Naive thymus-derived CD4-positive, alpha-beta T cell (primary cell): Measurements from ENCODE around the gene RHBDD1. TPM values are rescaled to one million over a fixed set of nuclear protein-coding genes. Genes with fewer than 3 reads are reported as not detected.
A peak's percentile ranks its signal among the peaks of the same experiment; 100 is the strongest.

Source experiments
- ATAC-seq: fragments of 150-1000 bp; cut with Tn5 transposase; 2 replicates; pipeline ENCODE4 v1.10.0; 2021; ENCODE audit warnings: mild to moderate bottlenecking, moderate library complexity
- CTCF ChIA-PET: fragments of 350-600 bp; sonication (Branson Sonifier 250); formaldehyde crosslinking; loops from one replicate; lab custom pipeline; 2021; ENCODE audit warnings: antibody characterized with exemption; lab: Charles Lee
- POLR2A ChIA-PET: fragments of 350-600 bp; sonication (Branson Sonifier 250); formaldehyde crosslinking; loops from one replicate; lab custom pipeline; 2021; ENCODE audit warnings: antibody characterized with exemption, inconsistent platforms; lab: Charles Lee
- DNase-seq, 9 donors: peaks; one replicate each; pipeline versions ENCODE4 v3.0.0 to v3.0.0-alpha.2; 2020 to 2022; ENCODE audit warnings: mixed read lengths in 1 of 9
- H3K27ac ChIP-seq: one replicate; pipeline ENCODE4 v1.7.0; 2013; ENCODE audit warnings: mild to moderate bottlenecking, low read depth, low read length, moderate library complexity
- H3K27me3 ChIP-seq, 2 donors: one replicate each; pipeline ENCODE4 v1.7.0; 2013; ENCODE audit warnings: low read length in 2 of 2, mild to moderate bottlenecking in 2 of 2, moderate library complexity in 2 of 2; ENCODE audit not compliant: control insufficient read depth in 2 of 2, insufficient read depth in 2 of 2
- H3K36me3 ChIP-seq, 3 experiments: 1 replicate in 2 of 3; 2 replicates in 1 of 3; pipeline ENCODE4 v1.7.0; 2013; ENCODE audit warnings: low read length in 3 of 3, mild to moderate bottlenecking in 3 of 3, moderate library complexity in 1 of 3; ENCODE audit not compliant: insufficient read depth in 3 of 3, control insufficient read depth in 2 of 3
- H3K4me1 ChIP-seq, 2 donors: one replicate each; pipeline ENCODE4 v1.7.0; 2013; ENCODE audit warnings: low read length in 2 of 2, mild to moderate bottlenecking in 2 of 2, moderate library complexity in 1 of 2; ENCODE audit not compliant: control insufficient read depth in 2 of 2, insufficient read depth in 2 of 2
- H3K4me3 ChIP-seq: 2 replicates; pipeline ENCODE4 v1.7.0; 2013; ENCODE audit warnings: mild to moderate bottlenecking, low read length
- H3K9me3 ChIP-seq, 3 experiments: 1 replicate in 2 of 3; 2 replicates in 1 of 3; pipeline ENCODE4 v1.7.0; 2013; ENCODE audit warnings: low read length in 3 of 3; ENCODE audit not compliant: control insufficient read depth in 2 of 3
- H3K27ac Mint-ChIP-seq, 9 donors: one replicate each; pipeline ENCODE4 v1.8.0; 2020 to 2022; ENCODE audit warnings: mixed read lengths in 9 of 9, mild to moderate bottlenecking in 8 of 9, moderate library complexity in 5 of 9, inconsistent platforms in 2 of 9
- H3K27me3 Mint-ChIP-seq, 5 donors: one replicate each; pipeline ENCODE4 v1.8.0; 2021 to 2022; ENCODE audit warnings: mixed read lengths in 5 of 5, mild to moderate bottlenecking in 1 of 5
- H3K36me3 Mint-ChIP-seq, 5 donors: one replicate each; pipeline ENCODE4 v1.8.0; 2020 to 2022; ENCODE audit warnings: mixed read lengths in 5 of 5, mild to moderate bottlenecking in 3 of 5, inconsistent platforms in 1 of 5
- H3K4me1 Mint-ChIP-seq, 7 donors: one replicate each; pipeline ENCODE4 v1.8.0; 2020 to 2022; ENCODE audit warnings: mixed read lengths in 7 of 7, mild to moderate bottlenecking in 3 of 7, inconsistent platforms in 1 of 7
- H3K4me3 Mint-ChIP-seq, 10 donors: one replicate each; pipeline ENCODE4 v1.8.0; 2020 to 2022; ENCODE audit warnings: mild to moderate bottlenecking in 10 of 10, mixed read lengths in 10 of 10, moderate library complexity in 6 of 10, inconsistent platforms in 2 of 10
- H3K9me3 Mint-ChIP-seq, 11 donors: one replicate each; pipeline ENCODE4 v1.8.0; 2020 to 2022; ENCODE audit warnings: mixed read lengths in 11 of 11, mild to moderate bottlenecking in 4 of 11, inconsistent platforms in 1 of 11, moderate library complexity in 1 of 11
- intact Hi-C, 2 donors: fragments of 100-400 bp; cut with micrococcal nuclease; formaldehyde crosslinking; loops; one replicate each; pipeline ENCODE4 v1.15.1; 2023
- polyA plus RNA-seq, 2 donors: library from polyadenylated mRNA; unstranded; fragments of 300-500 nt; fragmentation: Illumina TruSeq; gene quantifications; one replicate each; pipeline ENCODE4 v1.2.3, GENCODE V29; 2021
- total RNA-seq, 6 experiments: library from RNA in 5 of 6; stranded (reverse) in 5 of 6; gene quantifications; 1 replicate in 5 of 6; 2 replicates in 1 of 6; pipeline ENCODE4 v1.2.3 and lab custom pipeline; 2021 to 2026

Gene RHBDD1
- total and polyA plus RNA-seq, 7 experiments from 2014 or later, result 21.2 to 70.8 (median 48.3) TPM

GRCh38 chr2:227029426-227030105, 193.7 kb downstream of the RHBDD1 start:
- ChIA-PET POLR2A (no interaction called here), CTCF (no interaction called here)
- Histone ChIP-seq H3K27ac (no peak overlapping the region), H3K4me3 (no peak overlapping the region), H3K36me3 (no peaks in the 10 kb centered on the region), H3K4me1 (no peaks in the 10 kb centered on the region), H3K9me3 (no peaks in the 10 kb centered on the region), H3K27me3 (no peaks in the 10 kb centered on the region)
- Mint-ChIP-seq H3K4me1 (no peaks in the 10 kb centered on the region), H3K9me3 (no peaks in the 10 kb centered on the region), H3K27me3 (peaks cover 3 to 19% (median 16%) of the 10 kb centered on the region in 5 donors), H3K27ac (no peak overlapping the region), H3K36me3 (no peaks in the 10 kb centered on the region), H3K4me3 (no peak overlapping the region)
- DNase-seq (no peak), ATAC-seq (no peak)
- intact Hi-C loops, result no loop called here

GRCh38 chr2:227030789-227031188, 194.9 kb downstream of the RHBDD1 start:
- no peak overlapping the region for H3K27ac Mint-ChIP-seq
- DNase-seq, result no peak
- intact Hi-C loops, result no loop called here
- H3K4me1 Mint-ChIP-seq, result no peaks in the 10 kb centered on the region
- Histone ChIP-seq H3K27ac (no peak overlapping the region), H3K36me3 (no peaks in the 10 kb centered on the region), H3K27me3 (no peaks in the 10 kb centered on the region), H3K4me1 (no peaks in the 10 kb centered on the region), H3K9me3 (no peaks in the 10 kb centered on the region), H3K4me3 (no peak overlapping the region)
- no peaks in the 10 kb centered on the region for H3K9me3 Mint-ChIP-seq
- no peak for ATAC-seq
- POLR2A ChIA-PET, result no interaction called here
- no peaks in the 10 kb centered on the region for H3K36me3 Mint-ChIP-seq
- CTCF ChIA-PET, result no interaction called here
- H3K27me3 Mint-ChIP-seq, result peaks cover 0 to 23% (median 20%) of the 10 kb centered on the region in 5 donors
- H3K4me3 Mint-ChIP-seq, result no peak overlapping the region

GRCh38 chr2:227031379-227031778, 195.5 kb downstream of the RHBDD1 start:
- CTCF ChIA-PET, result interaction anchor here (0.6 kb wide), 1 partner anchor 8 kb away, joined by 4 read pairs; no protein-coding TSS in a partner anchor
- H3K36me3 Mint-ChIP-seq, result no peaks in the 10 kb centered on the region
- ATAC-seq, result no peak
- no peaks in the 10 kb centered on the region for H3K4me1 ChIP-seq
- H3K27me3 Mint-ChIP-seq, result peaks cover 0 to 29% (median 25%) of the 10 kb centered on the region in 5 donors
- no peak overlapping the region for H3K4me3 Mint-ChIP-seq
- H3K27ac ChIP-seq, result no peak overlapping the region
- no peaks in the 10 kb centered on the region for H3K9me3 ChIP-seq
- no peak for DNase-seq
- no peak overlapping the region for H3K4me3 ChIP-seq
- POLR2A ChIA-PET, result no interaction called here
- intact Hi-C loops, result no loop called here
- no peaks in the 10 kb centered on the region for H3K9me3 Mint-ChIP-seq
- no peaks in the 10 kb centered on the region for H3K4me1 Mint-ChIP-seq
- H3K27me3 ChIP-seq, result no peaks in the 10 kb centered on the region
- no peak overlapping the region for H3K27ac Mint-ChIP-seq
- no peaks in the 10 kb centered on the region for H3K36me3 ChIP-seq

GRCh38 chr2:227033471-227034148, 197.8 kb downstream of the RHBDD1 start:
- Mint-ChIP-seq H3K9me3 (peaks cover 0 to 2% (median 0%) of the 10 kb centered on the region in 11 donors), H3K36me3 (no peaks in the 10 kb centered on the region), H3K27me3 (peaks cover 10 to 28% (median 23%) of the 10 kb centered on the region in 5 donors), H3K4me1 (no peaks in the 10 kb centered on the region), H3K4me3 (no peak overlapping the region), H3K27ac (no peak overlapping the region)
- ChIA-PET CTCF (no interaction called here), POLR2A (no interaction called here)
- DNase-seq (peak in 2 of 9 donors; percentile 1 to 24), ATAC-seq (no peak)
- H3K4me1 ChIP-seq, result no peaks in the 10 kb centered on the region
- intact Hi-C loops, result no loop called here
- no peak overlapping the region for H3K27ac ChIP-seq
- no peaks in the 10 kb centered on the region for H3K36me3 ChIP-seq
- no peak overlapping the region for H3K4me3 ChIP-seq
- no peaks in the 10 kb centered on the region for H3K9me3 ChIP-seq
- H3K27me3 ChIP-seq, result no peaks in the 10 kb centered on the region

- H3K4me3 ChIP-seq, result no peak overlapping the region
- Mint-ChIP-seq H3K4me1 (no peaks in the 10 kb centered on the region), H3K9me3 (peaks cover 0 to 2% (median 0%) of the 10 kb centered on the region in 11 donors), H3K4me3 (no peak overlapping the region), H3K27ac (no peak overlapping the region), H3K27me3 (peaks cover 12 to 40% (median 25%) of the 10 kb centered on the region in 5 donors), H3K36me3 (no peaks in the 10 kb centered on the region)
- no peaks in the 10 kb centered on the region for H3K36me3 ChIP-seq
- no peaks in the 10 kb centered on the region for H3K9me3 ChIP-seq
- DNase-seq (no peak), ATAC-seq (no peak)
- intact Hi-C loops, result no loop called here
- no peak overlapping the region for H3K27ac ChIP-seq
- ChIA-PET CTCF (no interaction called here), POLR2A (no interaction called here)
- no peaks in the 10 kb centered on the region for H3K4me1 ChIP-seq
- no peaks in the 10 kb centered on the region for H3K27me3 ChIP-seq
These were observed 200.0 kb downstream of the RHBDD1 start for GRCh38 chr2:227035711-227036367.

GRCh38 chr2:227036527-227036926, 200.7 kb downstream of the RHBDD1 start:
- intact Hi-C loops, result no loop called here
- Mint-ChIP-seq H3K4me3 (no peak overlapping the region), H3K36me3 (no peaks in the 10 kb centered on the region), H3K27me3 (peaks cover 12 to 40% (median 29%) of the 10 kb centered on the region in 5 donors), H3K27ac (no peak overlapping the region), H3K4me1 (no peaks in the 10 kb centered on the region), H3K9me3 (peaks cover 0 to 3% (median 0%) of the 10 kb centered on the region in 11 donors)
- ATAC-seq (no peak), DNase-seq (no peak)
- CTCF ChIA-PET, result no interaction called here
- Histone ChIP-seq H3K27me3 (no peaks in the 10 kb centered on the region), H3K4me1 (no peaks in the 10 kb centered on the region), H3K4me3 (no peak overlapping the region), H3K36me3 (no peaks in the 10 kb centered on the region), H3K27ac (no peak overlapping the region), H3K9me3 (no peaks in the 10 kb centered on the region)
- POLR2A ChIA-PET, result no interaction called here
